T-helper 2 cell treated with Interferon-gamma antibody and Interleukin-4, amounts not matched to agents 5 μg/mL and 100 μg/mL, for 36 hours (primary cell): ENCODE results near the gene MCCC1.
"Not testable (repeated sequence)": the region's sequence is repeated elsewhere in the genome, so short reads cannot be mapped to it uniquely, and the experiment has no call there.

ENCODE experiments used
- DNase-seq: peaks from one replicate; pipeline ENCODE4 v3.0.0; 2021; ENCODE audit warnings: low spot score
- H3K27ac Mint-ChIP-seq: one replicate; pipeline ENCODE4 v1.8.0; 2021; ENCODE audit warnings: mild to moderate bottlenecking, mixed read lengths
- H3K27me3 Mint-ChIP-seq: one replicate; pipeline ENCODE4 v1.8.0; 2021; ENCODE audit warnings: low read depth, mixed read lengths
- H3K36me3 Mint-ChIP-seq: one replicate; pipeline ENCODE4 v1.8.0; 2021; ENCODE audit warnings: low read depth, mixed read lengths
- H3K4me1 Mint-ChIP-seq: one replicate; pipeline ENCODE4 v1.8.0; 2021; ENCODE audit warnings: low read depth, mixed read lengths
- H3K4me3 Mint-ChIP-seq: one replicate; pipeline ENCODE4 v1.8.0; 2022; ENCODE audit warnings: mild to moderate bottlenecking, moderate library complexity, mixed read lengths
- H3K9me3 Mint-ChIP-seq: one replicate; pipeline ENCODE4 v1.8.0; 2021; ENCODE audit warnings: mixed read lengths

MCCC1 gene

GRCh38 chr3:183013074-183013473, 86.2 kb downstream of the MCCC1 start:
- Mint-ChIP-seq H3K27ac (no peak overlapping the region), H3K27me3 (no peaks in the 10 kb centered on the region), H3K4me3 (no peak overlapping the region), H3K9me3 (no peaks in the 10 kb centered on the region), H3K36me3 (peaks cover 14% of the 10 kb centered on the region), H3K4me1 (no peaks in the 10 kb centered on the region)
- DNase-seq: no peak

- Mint-ChIP-seq H3K27ac (no peak overlapping the region), H3K9me3 (no peaks in the 10 kb centered on the region)
Measured at GRCh38 chr3:183008800-183009199, 90.5 kb downstream of the MCCC1 start.

GRCh38 chr3:183008303-183008702, 91.0 kb downstream of the MCCC1 start:
- H3K9me3 Mint-ChIP-seq: no peaks in the 10 kb centered on the region
- H3K36me3 Mint-ChIP-seq: no peaks in the 10 kb centered on the region
- no peak for DNase-seq
- H3K4me1 Mint-ChIP-seq: no peaks in the 10 kb centered on the region
- no peaks in the 10 kb centered on the region for H3K27me3 Mint-ChIP-seq
- no peak overlapping the region for H3K27ac Mint-ChIP-seq
- no peak overlapping the region for H3K4me3 Mint-ChIP-seq

More at GRCh38 chr3:183008800-183009199, 90.5 kb downstream of the MCCC1 start:
- H3K36me3 Mint-ChIP-seq: no peaks in the 10 kb centered on the region
- no peak for DNase-seq
- H3K4me1 Mint-ChIP-seq: no peaks in the 10 kb centered on the region
- H3K27me3 Mint-ChIP-seq: no peaks in the 10 kb centered on the region
- H3K4me3 Mint-ChIP-seq: no peak overlapping the region

- no peak for DNase-seq
- Mint-ChIP-seq H3K27me3 (no peaks in the 10 kb centered on the region), H3K27ac (no peak overlapping the region), H3K36me3 (no peaks in the 10 kb centered on the region), H3K4me3 (no peak overlapping the region), H3K9me3 (no peaks in the 10 kb centered on the region), H3K4me1 (no peaks in the 10 kb centered on the region)
Measured at GRCh38 chr3:183006396-183007002, 92.8 kb downstream of the MCCC1 start.

- H3K4me1 Mint-ChIP-seq: no peaks in the 10 kb centered on the region
- no peaks in the 10 kb centered on the region for H3K36me3 Mint-ChIP-seq
- DNase-seq: no peak
- no peaks in the 10 kb centered on the region for H3K9me3 Mint-ChIP-seq
- H3K27me3 Mint-ChIP-seq: peaks cover 22% of the 10 kb centered on the region
- H3K27ac Mint-ChIP-seq: no peak overlapping the region
- H3K4me3 Mint-ChIP-seq: no peak overlapping the region
Measured at GRCh38 chr3:182999767-183000166, 99.5 kb downstream of the MCCC1 start.

GRCh38 chr3:182993486-182994201, 105.7 kb downstream of the MCCC1 start:
- not testable (repeated sequence) for H3K9me3 Mint-ChIP-seq, DNase-seq, H3K27ac Mint-ChIP-seq, H3K4me1 Mint-ChIP-seq, H3K4me3 Mint-ChIP-seq, H3K36me3 Mint-ChIP-seq
- peaks cover 20% of the 10 kb centered on the region for H3K27me3 Mint-ChIP-seq

- no peak overlapping the region for H3K4me3 Mint-ChIP-seq
- peaks cover 5% of the 10 kb centered on the region for H3K27me3 Mint-ChIP-seq
- no peaks in the 10 kb centered on the region for H3K36me3 Mint-ChIP-seq
- peaks cover 4% of the 10 kb centered on the region for H3K9me3 Mint-ChIP-seq
- H3K27ac Mint-ChIP-seq: no peak overlapping the region
- DNase-seq: no peak
- no peaks in the 10 kb centered on the region for H3K4me1 Mint-ChIP-seq
Measured at GRCh38 chr3:182989566-182989965, 109.7 kb downstream of the MCCC1 start.

GRCh38 chr3:182986021-182986420, 113.3 kb downstream of the MCCC1 start:
- no peak for DNase-seq
- Mint-ChIP-seq H3K9me3 (no peaks in the 10 kb centered on the region), H3K4me3 (no peak overlapping the region), H3K27ac (no peak overlapping the region), H3K27me3 (no peaks in the 10 kb centered on the region), H3K36me3 (no peaks in the 10 kb centered on the region), H3K4me1 (peaks cover 5% of the 10 kb centered on the region)

- Mint-ChIP-seq H3K4me3 (no peak overlapping the region), H3K4me1 (peaks cover 14% of the 10 kb centered on the region), H3K27me3 (no peaks in the 10 kb centered on the region), H3K27ac (no peak overlapping the region), H3K9me3 (no peaks in the 10 kb centered on the region), H3K36me3 (peaks cover 4% of the 10 kb centered on the region)
- DNase-seq: no peak
Measured at GRCh38 chr3:182983876-182984275, 115.4 kb downstream of the MCCC1 start.

- peak overlapping the region; percentile 79 for H3K4me3 Mint-ChIP-seq
- H3K36me3 Mint-ChIP-seq: peaks cover 4% of the 10 kb centered on the region
- peak overlapping the region; percentile 88 for H3K27ac Mint-ChIP-seq
- H3K27me3 Mint-ChIP-seq: no peaks in the 10 kb centered on the region
- no peak for DNase-seq
- H3K4me1 Mint-ChIP-seq: peaks cover 26% of the 10 kb centered on the region
- H3K9me3 Mint-ChIP-seq: no peaks in the 10 kb centered on the region
Measured at GRCh38 chr3:182981038-182981380, 118.3 kb downstream of the MCCC1 start.

- Mint-ChIP-seq H3K4me3 (peak within 1 kb of the TSS; percentile 93), H3K27ac (peak within 1 kb of the TSS; percentile 88), H3K9me3 (no peaks in the 10 kb centered on the region), H3K27me3 (no peaks in the 10 kb centered on the region), H3K4me1 (peaks cover 26% of the 10 kb centered on the region), H3K36me3 (peaks cover 4% of the 10 kb centered on the region)
- DNase-seq: peak; percentile 91
Measured at GRCh38 chr3:182980204-182981037, 118.9 kb downstream of the MCCC1 start, which contains the start of gene DCUN1D1. Gene DCUN1D1 (minus strand): TSS chr3:182980538. CDS start chr3:182980489, 49 bp downstream.

GRCh38 chr3:182979674-182980191, 119.6 kb downstream of the MCCC1 start:
- DNase-seq: no peak
- H3K4me1 Mint-ChIP-seq: peaks cover 26% of the 10 kb centered on the region
- peaks cover 4% of the 10 kb centered on the region for H3K36me3 Mint-ChIP-seq
- peak overlapping the region; percentile 87 for H3K27ac Mint-ChIP-seq
- H3K9me3 Mint-ChIP-seq: no peaks in the 10 kb centered on the region
- peak overlapping the region; percentile 93 for H3K4me3 Mint-ChIP-seq
- no peaks in the 10 kb centered on the region for H3K27me3 Mint-ChIP-seq

- H3K27ac Mint-ChIP-seq: peak overlapping the region; percentile 87
- peaks cover 4% of the 10 kb centered on the region for H3K36me3 Mint-ChIP-seq
- no peak for DNase-seq
- peak overlapping the region; percentile 93 for H3K4me3 Mint-ChIP-seq
- H3K27me3 Mint-ChIP-seq: no peaks in the 10 kb centered on the region
- no peaks in the 10 kb centered on the region for H3K9me3 Mint-ChIP-seq
- H3K4me1 Mint-ChIP-seq: peaks cover 26% of the 10 kb centered on the region
Measured at GRCh38 chr3:182979103-182979673, 120.1 kb downstream of the MCCC1 start.
